ENCODE results near the gene SPATA13.
A peak's percentile ranks its signal among the peaks of the same experiment; 100 is the strongest.

The SPATA13 gene

GRCh38 chr13:24142453-24142852 is 18.1 kb upstream of the SPATA13 start:
- DNase-seq: no peak

DNA sequence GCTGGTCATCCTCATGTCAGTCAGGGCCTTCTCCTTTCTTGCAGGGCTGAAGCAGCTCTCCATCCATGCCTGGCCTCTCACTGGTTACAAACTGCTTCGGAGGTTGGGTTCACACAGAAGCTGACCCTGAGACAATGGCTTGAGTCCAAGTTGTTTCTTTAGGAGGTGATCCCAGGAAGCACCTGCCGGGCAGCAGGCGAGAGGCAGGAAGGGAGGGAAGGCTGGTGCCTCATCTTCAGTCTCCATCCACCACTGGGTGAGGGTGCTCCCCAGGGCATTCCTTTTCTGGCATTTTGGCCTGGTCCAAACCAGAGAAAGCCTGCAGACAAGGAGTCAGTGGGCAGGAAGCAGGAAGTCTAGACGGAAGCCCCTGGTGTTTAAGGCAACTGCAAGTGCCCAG is 17.6 kb upstream of the SPATA13 start:
- DNase-seq: no peak

DNA sequence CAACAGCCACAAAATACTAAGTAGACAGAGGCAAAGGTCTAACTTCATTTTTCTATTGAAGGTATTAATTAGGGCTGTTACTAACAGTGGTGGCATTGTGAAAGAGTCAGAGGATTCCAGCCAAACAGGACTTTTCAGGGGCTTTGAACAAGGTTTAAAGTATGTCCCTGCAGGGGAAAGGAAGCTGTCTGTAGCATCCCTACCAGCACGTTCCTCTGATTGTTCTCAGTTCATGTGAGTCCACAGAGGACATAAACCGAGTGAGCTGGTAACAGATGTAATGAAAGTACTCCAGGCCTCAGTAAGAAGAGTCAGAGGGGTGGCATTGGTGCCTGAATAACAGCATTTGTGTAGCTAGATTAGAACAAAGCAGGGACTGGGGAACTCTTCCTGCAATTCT is 15.3 kb upstream of the SPATA13 start:
- no peak for DNase-seq

GRCh38 chr13:24145674-24146073 is 14.8 kb upstream of the SPATA13 start:
- no peak for DNase-seq

GRCh38 chr13:24146961-24147569 is 13.5 kb upstream of the SPATA13 start:
- no peak for DNase-seq

- no peak for DNase-seq
Measured at GRCh38 chr13:24147570-24147963, 13.0 kb upstream of the SPATA13 start.

GRCh38 chr13:24148414-24149235 is 11.9 kb upstream of the SPATA13 start:
- no peak for DNase-seq

- DNase-seq: no peak
Measured at GRCh38 chr13:24149246-24150032, 11.1 kb upstream of the SPATA13 start.

GRCh38 chr13:24150572-24150971 is 9.9 kb upstream of the SPATA13 start:
- no peak for DNase-seq

GRCh38 chr13:24151864-24152263 is 8.7 kb upstream of the SPATA13 start:
- DNase-seq: no peak

DNA sequence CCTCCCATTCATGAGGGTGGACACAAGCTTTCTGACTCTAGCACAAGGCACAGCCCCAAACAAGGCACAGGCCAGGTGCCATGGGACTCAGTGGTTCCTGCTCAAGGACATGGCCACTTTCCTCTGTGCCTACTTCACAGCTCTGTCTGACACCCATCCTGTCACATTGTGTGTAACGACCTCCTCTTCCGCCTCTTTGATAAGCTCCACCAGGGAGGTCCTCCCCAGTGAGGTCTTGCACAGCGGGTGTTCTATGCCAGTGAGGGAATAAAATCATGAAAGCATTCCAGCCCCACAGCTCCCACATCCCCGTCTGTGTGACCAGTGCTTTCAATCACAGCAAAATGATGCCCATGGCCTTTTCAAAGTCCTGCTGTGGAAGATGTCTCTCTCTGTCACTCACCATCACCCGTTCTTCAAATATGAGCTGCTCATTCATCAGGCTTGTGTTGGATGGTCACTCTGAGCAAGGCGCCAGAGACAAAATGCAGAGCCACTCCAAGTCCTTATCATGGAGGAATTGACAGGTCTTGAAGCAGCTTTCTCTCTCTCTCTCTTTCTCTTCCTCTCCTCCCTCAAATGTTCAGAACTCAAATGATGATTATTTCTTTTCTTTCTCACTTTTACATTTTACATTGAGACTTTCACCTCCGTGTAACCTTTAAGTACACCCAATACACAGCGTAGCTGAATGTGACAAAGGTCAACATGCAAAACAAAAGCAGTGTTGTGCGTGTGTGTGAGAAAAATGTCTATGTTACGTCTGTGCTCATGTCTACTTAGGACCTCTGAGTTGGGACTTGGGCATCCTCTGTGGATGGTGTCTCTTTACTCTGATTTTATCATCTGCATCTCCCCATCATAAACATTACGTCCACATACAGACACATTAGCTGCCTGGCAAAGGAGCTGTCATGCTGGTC is 8.0 kb upstream of the SPATA13 start:
- no peak for DNase-seq

GRCh38 chr13:24153347-24153746 is 7.2 kb upstream of the SPATA13 start:
- no peak for DNase-seq

- no peak for DNase-seq
Measured at GRCh38 chr13:24153979-24154701, 6.4 kb upstream of the SPATA13 start.

DNA sequence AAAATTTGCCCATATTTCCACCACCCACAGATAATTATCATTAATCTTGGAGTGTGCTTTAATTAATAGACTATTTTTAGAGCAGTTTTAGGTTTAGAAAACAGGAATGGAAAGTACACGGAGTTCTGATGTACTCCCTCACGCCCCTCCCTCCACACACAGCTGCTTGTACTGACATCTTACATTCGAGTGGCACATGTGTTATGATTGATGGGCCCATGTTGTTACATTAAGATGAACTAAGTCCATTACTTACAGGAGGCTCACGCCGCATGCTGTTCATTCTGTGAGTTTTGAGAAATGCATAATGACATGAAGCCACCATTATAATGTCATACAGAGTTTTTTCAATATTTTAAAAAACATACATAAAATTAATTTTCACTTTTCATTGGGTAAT is 1.2 kb upstream of the SPATA13 start:
- no peak for DNase-seq

DNA sequence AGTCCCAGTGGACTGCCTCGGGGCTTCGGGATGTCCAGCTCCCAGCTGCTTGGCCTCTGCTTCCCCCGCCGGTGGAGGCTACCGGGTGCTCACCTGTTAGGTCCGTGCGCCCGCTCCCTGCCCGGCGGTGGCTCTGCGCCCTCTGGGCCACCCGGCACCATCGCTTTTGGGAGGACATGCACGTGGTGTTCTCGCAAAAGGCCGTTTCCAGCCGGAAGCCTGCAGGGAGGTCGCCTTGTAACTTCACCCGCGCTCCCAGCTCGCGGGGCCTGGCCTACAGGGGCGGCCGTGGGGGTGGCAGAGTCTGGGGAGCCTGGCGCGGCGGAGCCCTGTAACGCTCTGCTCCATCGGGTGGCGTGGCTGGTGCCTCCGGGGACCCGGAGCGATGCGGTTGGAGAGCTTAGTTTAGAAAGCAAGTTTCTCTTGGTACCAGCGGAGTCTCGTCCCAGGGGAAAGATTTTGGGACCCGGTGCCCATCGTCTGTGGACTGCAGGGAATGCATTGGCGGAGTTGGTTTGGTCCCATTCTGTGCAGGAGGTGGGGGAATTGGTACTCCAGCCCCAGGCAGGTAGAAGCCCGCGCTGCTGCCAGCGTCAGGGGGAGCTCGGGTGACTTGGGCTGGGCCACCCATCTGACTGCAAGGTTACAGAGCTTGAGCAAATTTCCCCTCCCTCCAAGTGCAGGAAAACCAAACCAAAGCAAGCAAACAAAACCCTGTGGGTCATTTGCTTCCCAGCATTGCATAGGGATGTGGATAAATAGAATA is 673 bp downstream of the SPATA13 start:
- DNase-seq: peak in 3 of 4 experiments; percentile 5 to 37 (median 36)

- no peak for DNase-seq
Measured at GRCh38 chr13:24161980-24162525, 1.5 kb downstream of the SPATA13 start.

DNA sequence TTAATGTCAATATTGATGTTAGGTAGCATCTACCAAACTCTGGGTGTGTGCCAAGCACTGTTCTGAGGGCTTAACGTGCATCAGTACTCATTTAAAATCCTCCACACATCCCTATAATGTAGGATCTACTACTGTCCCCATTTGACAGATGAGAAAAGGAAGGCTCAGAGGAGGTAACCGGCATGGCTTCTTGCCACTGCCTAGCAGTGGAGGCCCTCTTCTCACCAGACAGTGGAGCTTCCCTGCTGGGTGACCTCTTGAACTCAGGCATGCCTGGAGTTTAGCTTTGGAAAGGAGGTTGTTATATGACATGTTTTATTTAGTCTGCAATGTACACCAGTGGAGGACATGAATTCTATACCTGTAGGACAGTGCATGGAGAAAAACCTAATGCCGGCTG is 2.1 kb downstream of the SPATA13 start:
- no peak for DNase-seq

- DNase-seq: no peak
Measured at GRCh38 chr13:24165746-24166145, 5.2 kb downstream of the SPATA13 start.

DNA sequence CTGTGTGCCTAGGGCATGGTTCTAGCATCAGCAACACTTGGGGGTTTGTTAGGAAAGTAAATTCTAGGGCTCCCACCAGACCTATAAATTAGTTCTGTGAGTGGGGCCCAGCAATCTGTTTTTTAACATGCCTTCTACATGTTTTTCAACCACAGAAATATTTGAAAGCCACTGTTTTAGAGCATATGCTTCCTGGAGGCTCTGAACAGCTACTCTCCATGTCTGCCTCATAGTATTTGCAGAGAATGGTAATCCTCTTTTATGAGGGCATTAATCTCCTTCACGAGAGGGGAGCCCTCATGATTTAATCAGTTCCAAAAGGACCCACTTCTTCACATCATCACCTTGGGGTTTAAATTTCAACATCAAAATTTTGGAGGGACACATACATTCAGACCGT is 6.0 kb downstream of the SPATA13 start:
- DNase-seq: no peak

DNA sequence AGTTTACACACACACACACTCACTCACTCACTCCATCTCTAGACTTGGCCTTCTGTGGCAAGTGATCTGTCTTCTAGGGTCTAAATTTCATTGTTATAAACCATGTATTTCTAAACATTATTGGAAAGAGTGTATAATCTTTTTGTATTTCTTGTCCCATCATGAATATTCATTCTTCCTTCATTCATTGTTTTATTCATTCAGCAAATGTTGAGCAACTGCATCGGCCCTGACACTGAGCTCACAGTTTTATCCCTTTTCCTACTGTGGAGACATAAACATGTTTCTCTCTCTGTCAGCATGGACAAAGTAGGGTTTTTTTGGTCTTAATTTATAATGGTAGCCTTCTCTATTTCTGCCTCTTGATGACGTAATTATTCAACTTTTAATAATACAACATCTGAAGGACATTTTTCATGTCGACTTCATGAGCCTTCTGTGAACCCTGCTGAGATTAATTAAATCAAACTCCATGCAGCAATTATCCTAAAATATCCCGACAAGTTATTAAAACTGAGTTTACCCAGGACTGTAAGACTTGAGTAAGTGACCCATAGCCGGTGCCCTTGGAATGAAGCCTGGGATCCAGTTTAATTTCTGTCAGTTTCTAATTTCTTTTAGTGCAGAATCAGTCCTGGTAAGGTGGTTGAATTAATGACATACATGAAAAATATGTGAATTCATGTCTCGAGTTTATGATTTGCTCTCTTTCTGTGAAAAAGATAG is 7.3 kb downstream of the SPATA13 start:
- no peak for DNase-seq

All from activated naive CD4-positive, alpha-beta T cell (primary cell).